ENCODE results near the gene PIEZO2. TPM values are rescaled to one million over a fixed set of nuclear protein-coding genes. Genes with fewer than 3 reads are reported as not detected.

PIEZO2 gene
- total RNA-seq, 1 donor from 2014 or later = 50.1 TPM

DNA sequence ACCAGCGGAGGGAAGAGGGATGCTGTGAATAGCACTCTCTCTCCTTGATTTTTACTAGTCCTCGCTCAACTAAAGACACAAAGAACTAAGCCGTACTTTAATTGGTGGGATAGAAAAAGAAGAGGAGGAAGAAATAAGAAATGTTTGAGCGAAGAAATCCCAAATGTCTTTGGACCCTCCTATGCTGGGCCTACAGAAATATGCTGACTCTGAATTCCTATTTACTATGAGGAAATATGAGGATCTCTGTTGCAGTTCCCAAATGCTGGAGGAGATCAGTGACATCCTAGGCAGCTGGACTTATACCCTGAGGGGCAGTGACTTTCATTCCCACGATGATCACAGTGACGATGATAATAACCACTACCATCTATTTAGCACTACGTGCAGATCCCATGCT, 16.6 kb upstream of the PIEZO2 start:
- H3K9me3 Mint-ChIP-seq (ENCODE audit: unreplicated experiment) = peaks cover 3% of the 10 kb centered on the region
- H3K27ac Mint-ChIP-seq (ENCODE audit: unreplicated experiment) = no peak overlapping the region
- TF ChIP-seq, protein P1, sequence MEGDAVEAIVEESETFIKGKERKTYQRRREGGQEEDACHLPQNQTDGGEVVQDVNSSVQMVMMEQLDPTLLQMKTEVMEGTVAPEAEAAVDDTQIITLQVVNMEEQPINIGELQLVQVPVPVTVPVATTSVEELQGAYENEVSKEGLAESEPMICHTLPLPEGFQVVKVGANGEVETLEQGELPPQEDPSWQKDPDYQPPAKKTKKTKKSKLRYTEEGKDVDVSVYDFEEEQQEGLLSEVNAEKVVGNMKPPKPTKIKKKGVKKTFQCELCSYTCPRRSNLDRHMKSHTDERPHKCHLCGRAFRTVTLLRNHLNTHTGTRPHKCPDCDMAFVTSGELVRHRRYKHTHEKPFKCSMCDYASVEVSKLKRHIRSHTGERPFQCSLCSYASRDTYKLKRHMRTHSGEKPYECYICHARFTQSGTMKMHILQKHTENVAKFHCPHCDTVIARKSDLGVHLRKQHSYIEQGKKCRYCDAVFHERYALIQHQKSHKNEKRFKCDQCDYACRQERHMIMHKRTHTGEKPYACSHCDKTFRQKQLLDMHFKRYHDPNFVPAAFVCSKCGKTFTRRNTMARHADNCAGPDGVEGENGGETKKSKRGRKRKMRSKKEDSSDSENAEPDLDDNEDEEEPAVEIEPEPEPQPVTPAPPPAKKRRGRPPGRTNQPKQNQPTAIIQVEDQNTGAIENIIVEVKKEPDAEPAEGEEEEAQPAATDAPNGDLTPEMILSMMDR (IDR thresholded peaks at IDR 0.05; ENCODE audit: partially characterized antibody, unreplicated experiment) = no peak
- no peaks in the 10 kb centered on the region for H3K27me3 Mint-ChIP-seq (ENCODE audit: unreplicated experiment)
- H3K4me3 Mint-ChIP-seq (ENCODE audit: unreplicated experiment) = no peak overlapping the region
- peaks cover 4% of the 10 kb centered on the region for H3K36me3 Mint-ChIP-seq (ENCODE audit: unreplicated experiment)
- H3K4me1 Mint-ChIP-seq (ENCODE audit: low read depth, unreplicated experiment) = no peaks in the 10 kb centered on the region
- no peak for DNase-seq

DNA sequence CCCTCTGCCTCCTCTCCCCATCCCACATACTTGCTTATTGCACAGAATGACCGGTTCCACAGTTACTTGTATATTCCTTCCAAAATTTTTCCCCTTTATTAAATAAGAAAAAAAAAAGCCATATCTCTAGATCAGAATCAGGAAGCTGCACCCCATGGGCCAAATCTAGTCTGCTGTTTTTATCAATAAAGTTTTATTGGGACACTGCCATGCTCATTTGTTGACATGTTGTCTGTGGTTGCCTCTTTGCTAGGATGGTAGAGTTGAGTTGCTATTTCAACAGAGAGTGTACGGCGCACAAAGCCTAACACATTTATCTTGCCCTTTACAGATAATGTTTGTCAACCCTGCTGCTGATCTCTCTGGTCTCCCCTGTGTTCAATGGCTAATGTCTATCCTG, 15.8 kb upstream of the PIEZO2 start:
- no peak overlapping the region for H3K27ac Mint-ChIP-seq (ENCODE audit: unreplicated experiment)
- DNase-seq = no peak
- peaks cover 3% of the 10 kb centered on the region for H3K9me3 Mint-ChIP-seq (ENCODE audit: unreplicated experiment)
- H3K27me3 Mint-ChIP-seq (ENCODE audit: unreplicated experiment) = no peaks in the 10 kb centered on the region
- H3K36me3 Mint-ChIP-seq (ENCODE audit: unreplicated experiment) = peaks cover 4% of the 10 kb centered on the region
- TF ChIP-seq, protein P1 (IDR thresholded peaks at IDR 0.05; ENCODE audit: partially characterized antibody, unreplicated experiment) = no peak
- H3K4me3 Mint-ChIP-seq (ENCODE audit: unreplicated experiment) = no peak overlapping the region
- no peaks in the 10 kb centered on the region for H3K4me1 Mint-ChIP-seq (ENCODE audit: low read depth, unreplicated experiment)

DNA sequence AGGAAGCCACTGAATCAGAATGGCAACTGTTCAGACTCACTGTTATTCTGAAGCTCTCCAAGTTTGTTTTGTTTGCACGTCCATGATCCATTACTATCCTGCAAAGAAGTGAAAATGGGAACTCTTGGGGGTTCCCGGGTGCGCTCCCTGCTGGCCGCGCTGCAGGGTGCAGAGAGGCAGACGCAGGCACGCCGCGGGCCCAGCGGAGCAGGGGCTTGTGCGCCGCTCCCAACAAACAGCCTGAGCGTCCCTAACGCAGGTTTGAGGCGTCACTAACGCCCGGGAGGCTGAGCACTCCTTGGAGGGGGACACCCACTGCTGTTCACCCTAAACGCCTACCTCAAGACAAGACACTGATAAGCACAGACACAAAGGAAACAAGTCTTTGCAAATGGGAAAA, 14.3 kb upstream of the PIEZO2 start:
- DNase-seq = peak; percentile 72
- H3K27ac Mint-ChIP-seq (ENCODE audit: unreplicated experiment) = no peak overlapping the region
- H3K9me3 Mint-ChIP-seq (ENCODE audit: unreplicated experiment) = peaks cover 2% of the 10 kb centered on the region
- H3K4me1 Mint-ChIP-seq (ENCODE audit: low read depth, unreplicated experiment) = no peaks in the 10 kb centered on the region
- H3K36me3 Mint-ChIP-seq (ENCODE audit: unreplicated experiment) = peaks cover 4% of the 10 kb centered on the region
- no peaks in the 10 kb centered on the region for H3K27me3 Mint-ChIP-seq (ENCODE audit: unreplicated experiment)
- no peak overlapping the region for H3K4me3 Mint-ChIP-seq (ENCODE audit: unreplicated experiment)
- TF ChIP-seq, protein P1 (IDR thresholded peaks at IDR 0.05; ENCODE audit: partially characterized antibody, unreplicated experiment) = peak; percentile 69

DNA sequence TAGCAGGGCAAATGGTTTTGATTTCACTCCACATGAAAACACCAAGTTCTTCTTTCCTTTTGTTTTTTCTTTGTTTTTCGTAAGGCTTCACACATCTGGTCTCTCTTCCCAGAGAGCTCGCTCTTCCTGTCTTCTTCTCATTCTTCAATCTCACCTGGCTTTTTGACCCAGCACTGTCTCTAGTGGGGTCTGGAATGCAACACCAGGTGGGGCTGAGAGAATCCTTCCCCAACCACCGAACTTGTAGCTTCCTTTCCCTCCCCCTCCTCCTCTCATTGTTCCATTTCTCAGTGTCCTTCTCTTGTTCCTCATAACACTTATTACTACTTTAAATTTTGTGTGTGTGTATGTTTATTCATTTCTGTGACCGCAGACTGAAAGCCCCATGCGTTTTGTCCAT, 13.5 kb upstream of the PIEZO2 start:
- Mint-ChIP-seq H3K36me3 (ENCODE audit: unreplicated experiment) (peaks cover 4% of the 10 kb centered on the region), H3K27ac (ENCODE audit: unreplicated experiment) (no peak overlapping the region), H3K9me3 (ENCODE audit: unreplicated experiment) (peaks cover 2% of the 10 kb centered on the region), H3K27me3 (ENCODE audit: unreplicated experiment) (no peaks in the 10 kb centered on the region), H3K4me1 (ENCODE audit: low read depth, unreplicated experiment) (no peaks in the 10 kb centered on the region), H3K4me3 (ENCODE audit: unreplicated experiment) (no peak overlapping the region)
- DNase-seq = no peak
- TF ChIP-seq, protein P1 (IDR thresholded peaks at IDR 0.05; ENCODE audit: partially characterized antibody, unreplicated experiment) = no peak

DNA sequence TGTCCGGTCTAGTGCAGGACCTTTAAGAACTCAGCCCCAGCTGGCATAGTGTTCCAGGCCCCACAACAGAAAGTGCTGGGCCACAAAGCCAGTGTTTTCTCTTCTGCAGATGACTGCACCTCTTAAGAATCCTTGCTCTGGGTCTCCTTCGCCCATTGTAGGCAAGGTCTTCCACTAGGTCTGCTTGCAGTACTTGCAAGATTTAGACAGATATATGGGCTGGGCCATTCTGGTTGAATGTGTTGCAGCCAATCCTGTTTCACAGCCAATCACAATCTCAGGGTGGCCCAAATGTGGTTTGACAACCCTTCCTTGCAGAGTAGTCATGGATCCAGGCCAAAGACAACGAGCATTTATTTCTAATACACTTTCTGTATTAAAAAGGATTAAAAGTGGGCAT, 13.1 kb upstream of the PIEZO2 start:
- DNase-seq = no peak
- H3K4me3 Mint-ChIP-seq (ENCODE audit: unreplicated experiment) = no peak overlapping the region
- TF ChIP-seq, protein P1 (IDR thresholded peaks at IDR 0.05; ENCODE audit: partially characterized antibody, unreplicated experiment) = no peak
- no peaks in the 10 kb centered on the region for H3K9me3 Mint-ChIP-seq (ENCODE audit: unreplicated experiment)
- H3K27ac Mint-ChIP-seq (ENCODE audit: unreplicated experiment) = no peak overlapping the region
- H3K4me1 Mint-ChIP-seq (ENCODE audit: low read depth, unreplicated experiment) = no peaks in the 10 kb centered on the region
- H3K36me3 Mint-ChIP-seq (ENCODE audit: unreplicated experiment) = peaks cover 4% of the 10 kb centered on the region
- no peaks in the 10 kb centered on the region for H3K27me3 Mint-ChIP-seq (ENCODE audit: unreplicated experiment)

Data from glutamatergic neuron (in vitro differentiated cells).